GM21717 (cell line): ENCODE data around the gene RNF157.
"Not testable (repeated sequence)": the region's sequence is repeated elsewhere in the genome, so short reads cannot be mapped to it uniquely, and the experiment has no call there.

Experiments
- ATAC-seq: cut with Tn5 transposase; IDR thresholded peaks from one replicate; pipeline ENCODE4 v1.9.1; 2021; ENCODE audit warnings: mild to moderate bottlenecking, moderate library complexity; ENCODE audit not compliant: unreplicated experiment

RNF157 gene

DNA sequence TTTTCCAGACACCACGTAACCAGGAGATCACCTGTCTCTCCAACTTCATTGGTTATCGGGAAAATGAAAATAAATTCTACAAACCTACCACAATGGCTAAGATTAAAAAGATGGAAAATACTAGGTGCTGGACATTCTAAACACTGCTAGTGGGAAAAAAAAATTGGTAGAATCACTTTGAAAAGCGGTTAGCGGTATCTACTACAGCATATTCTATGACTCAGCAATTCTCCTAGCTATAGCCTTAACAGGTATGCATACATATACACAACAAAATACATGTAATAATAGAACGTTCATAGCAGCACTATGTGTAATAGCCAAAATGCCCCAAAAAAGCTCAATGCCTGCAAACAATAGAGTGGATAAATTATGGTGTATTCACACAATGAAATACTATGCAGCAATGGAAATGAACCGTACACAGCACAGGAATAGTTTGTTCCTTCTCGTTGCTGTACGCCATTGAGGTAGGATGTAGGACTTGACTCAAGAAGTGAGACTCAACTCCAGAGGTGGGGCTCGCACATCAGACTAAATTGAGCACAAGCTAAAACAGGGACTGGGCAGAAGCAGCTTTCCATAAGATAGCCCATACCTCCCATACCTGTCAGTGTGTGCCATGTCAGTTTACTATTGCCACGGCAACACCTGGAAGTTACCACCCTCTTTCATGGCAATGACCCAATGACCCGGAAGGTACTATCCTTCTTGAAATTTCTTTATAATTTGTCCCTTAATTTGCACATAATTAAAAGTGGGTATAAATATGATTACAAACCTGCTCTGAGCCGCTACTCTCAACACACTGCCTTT is 44.8 kb downstream of the RNF157 start:
- no peak for ATAC-seq

DNA sequence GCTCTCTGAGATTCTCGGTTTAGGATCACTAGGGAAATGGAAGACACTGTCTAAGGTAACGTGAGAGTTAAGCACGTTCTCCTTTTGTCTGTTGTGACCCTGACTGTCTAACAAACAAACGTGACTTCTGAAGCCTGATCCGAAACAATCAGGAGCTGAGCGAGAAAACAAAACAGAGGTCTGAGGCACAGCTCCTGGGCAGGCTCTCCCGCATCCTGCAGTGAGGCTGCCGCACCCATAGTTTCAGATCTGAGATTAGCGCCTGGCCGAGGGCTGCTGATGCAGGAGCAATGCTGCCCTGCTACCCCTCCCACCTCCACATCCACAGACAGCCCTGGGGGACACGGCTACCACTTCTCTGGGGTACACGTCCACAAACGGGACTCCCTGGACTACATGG is 46.7 kb downstream of the RNF157 start:
- ATAC-seq, result no peak

DNA sequence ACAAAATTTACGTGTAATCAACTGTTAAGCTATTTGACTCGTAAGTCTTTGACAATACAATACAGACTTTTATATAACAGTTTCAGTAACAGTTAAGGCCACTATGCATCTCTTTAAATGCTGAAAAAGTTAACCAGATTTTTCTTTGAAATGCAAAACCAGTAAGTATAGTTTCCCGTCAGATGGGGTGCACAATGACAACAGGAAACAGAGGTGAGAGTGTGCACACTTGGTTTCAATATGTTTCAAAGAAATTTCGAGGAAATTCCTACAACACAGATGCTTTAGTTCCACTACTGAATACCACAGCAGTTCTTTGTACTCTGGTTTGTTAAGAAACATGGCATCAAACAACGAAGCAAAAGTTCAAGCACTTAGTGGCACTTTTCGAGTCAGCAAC is 48.4 kb downstream of the RNF157 start:
- no peak for ATAC-seq

DNA sequence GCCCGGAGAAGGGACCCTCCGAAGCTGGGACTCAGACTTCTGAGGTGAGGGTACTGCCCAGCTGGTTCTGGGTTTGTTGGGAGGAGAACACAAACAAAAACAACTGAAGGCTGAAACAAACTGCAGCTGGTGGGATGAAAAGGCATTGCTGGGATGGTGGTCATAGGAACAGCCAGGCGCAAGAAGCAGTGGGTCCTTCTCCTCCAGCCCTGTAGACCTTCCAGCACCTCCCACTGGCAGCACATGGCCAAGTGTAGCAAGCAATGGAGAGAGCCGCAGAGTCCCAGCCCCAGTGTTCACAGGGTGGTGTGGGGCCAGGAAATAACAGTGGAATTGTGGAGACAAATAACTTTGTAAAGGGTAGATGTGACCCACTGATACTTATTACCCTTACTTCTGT is 50.6 kb downstream of the RNF157 start:
- ATAC-seq, result no peak

DNA sequence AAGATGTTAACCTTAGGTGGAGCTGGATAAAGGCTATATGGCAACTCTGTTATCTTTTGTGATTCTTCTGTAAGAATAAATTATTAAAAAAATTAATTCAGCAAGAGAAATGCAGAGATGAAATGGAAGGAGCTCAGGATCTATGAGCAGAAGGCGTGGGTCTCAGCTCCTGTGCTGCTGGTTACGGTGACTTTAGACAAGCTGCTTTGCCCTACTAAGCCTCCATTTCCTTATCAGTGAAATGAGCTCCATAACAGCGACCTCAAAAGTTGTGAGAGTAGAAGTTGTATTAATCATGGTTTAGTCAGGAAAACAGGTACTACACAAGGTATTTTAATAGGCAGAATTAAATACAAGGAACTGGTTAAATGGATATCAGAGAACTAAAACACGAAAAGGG is 51.0 kb downstream of the RNF157 start:
- no peak for ATAC-seq

DNA sequence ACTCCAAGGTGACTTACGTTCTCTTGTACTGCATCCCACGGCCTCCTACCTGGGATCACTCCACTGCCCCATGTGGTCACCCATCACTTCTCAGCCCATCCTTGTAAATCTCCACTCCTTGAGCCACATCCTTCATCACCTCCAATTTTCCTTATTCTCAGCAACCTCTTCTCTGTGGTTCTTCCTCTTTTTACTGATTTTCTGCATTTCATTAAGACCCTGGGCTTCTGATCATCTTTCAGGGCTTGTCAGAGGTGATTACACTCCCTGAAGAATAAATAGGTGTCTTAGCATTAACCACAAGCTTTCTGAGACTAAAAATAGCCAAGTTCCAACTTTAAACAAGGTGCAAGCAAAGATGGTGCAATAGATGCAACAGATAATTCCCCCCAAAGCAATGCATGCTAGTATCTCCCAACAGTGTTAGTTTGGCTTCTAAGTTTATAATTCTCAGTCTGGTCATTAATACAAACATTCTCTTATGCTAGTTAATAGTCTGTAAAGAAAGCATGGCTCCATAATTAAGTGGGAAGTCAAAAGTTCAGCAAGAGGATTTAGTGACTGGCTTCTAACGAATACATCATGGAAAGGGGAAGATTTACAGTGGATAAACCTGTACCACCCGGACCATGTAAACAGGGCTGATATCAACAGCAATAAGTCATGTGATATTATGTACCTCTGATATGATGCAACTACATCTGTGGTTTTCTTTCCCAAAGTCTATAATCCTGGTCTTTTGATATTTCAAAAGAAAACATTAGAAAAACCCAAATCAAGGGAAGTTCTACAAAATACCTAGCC is 51.9 kb downstream of the RNF157 start:
- ATAC-seq, result no peak

DNA sequence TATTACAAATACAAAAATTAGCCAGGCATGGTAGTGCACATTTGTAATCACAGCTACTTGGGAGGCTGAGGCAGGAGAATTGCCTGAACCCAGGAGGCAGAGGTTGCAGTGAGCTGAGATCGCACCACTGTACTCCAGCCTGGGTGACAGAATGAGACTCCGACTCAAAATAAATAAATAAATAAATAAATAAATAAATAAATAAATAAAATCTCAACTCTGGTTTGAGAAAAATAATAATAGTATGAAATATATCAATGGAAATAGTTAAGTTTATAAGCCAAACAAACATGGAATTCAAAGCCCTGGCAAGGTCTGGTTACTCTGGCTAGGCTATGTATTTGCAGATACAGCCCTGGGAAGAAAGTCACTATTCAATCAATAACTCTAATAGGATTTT is 53.5 kb downstream of the RNF157 start:
- not testable (repeated sequence) for ATAC-seq

DNA sequence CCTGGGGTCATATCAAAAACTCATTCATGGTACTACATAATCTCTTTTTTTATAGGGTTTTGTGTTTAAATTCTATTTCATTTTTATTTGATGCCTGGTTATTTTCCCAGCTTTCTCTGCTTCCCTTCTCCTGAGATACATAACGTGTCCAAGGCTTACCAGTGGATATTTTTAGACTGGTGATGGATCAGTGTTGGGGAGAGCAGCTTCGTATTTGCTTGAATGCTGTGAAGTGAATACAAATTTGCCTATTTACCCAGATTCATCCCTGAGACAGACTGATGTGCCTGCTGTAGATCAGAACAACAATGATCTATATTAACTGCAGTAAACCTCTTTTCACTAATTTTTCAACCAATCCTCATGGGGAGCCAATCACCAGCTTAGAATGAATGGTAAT is 56.0 kb downstream of the RNF157 start:
- no peak for ATAC-seq

DNA sequence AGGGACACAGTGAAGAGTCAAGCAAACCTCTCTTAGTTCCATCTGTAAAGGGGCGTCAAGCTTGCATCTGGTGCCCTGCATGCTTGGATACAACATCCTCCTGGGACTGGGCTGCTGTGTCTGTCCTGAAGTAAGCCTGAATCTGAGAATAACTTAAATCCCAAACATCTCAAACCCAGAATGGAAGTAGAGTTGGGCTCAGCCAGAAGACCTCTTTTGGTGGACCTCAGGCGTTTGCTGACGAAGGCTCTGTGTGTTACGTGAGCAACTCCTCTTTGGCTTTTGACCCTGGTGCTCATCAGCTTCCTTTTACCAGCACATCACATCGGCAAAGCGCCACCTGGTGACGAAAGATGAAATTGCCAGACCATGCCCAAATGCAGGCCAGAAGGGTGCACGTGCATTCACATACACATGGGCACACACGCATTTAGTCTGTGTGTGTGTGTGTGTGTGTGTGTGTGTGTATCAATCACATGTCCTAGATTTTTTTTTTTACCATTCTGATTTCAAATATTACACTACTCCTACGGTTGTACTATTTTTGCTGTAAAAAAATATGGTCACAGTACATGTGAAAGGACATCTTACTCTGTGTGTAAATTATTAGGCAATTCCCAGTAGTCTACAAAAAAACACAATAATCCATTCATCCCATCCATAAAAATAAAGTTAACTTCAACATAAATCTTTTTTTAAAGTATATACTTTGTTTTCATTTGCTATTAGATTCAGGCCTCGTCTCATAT is 58.1 kb downstream of the RNF157 start:
- no peak for ATAC-seq

DNA sequence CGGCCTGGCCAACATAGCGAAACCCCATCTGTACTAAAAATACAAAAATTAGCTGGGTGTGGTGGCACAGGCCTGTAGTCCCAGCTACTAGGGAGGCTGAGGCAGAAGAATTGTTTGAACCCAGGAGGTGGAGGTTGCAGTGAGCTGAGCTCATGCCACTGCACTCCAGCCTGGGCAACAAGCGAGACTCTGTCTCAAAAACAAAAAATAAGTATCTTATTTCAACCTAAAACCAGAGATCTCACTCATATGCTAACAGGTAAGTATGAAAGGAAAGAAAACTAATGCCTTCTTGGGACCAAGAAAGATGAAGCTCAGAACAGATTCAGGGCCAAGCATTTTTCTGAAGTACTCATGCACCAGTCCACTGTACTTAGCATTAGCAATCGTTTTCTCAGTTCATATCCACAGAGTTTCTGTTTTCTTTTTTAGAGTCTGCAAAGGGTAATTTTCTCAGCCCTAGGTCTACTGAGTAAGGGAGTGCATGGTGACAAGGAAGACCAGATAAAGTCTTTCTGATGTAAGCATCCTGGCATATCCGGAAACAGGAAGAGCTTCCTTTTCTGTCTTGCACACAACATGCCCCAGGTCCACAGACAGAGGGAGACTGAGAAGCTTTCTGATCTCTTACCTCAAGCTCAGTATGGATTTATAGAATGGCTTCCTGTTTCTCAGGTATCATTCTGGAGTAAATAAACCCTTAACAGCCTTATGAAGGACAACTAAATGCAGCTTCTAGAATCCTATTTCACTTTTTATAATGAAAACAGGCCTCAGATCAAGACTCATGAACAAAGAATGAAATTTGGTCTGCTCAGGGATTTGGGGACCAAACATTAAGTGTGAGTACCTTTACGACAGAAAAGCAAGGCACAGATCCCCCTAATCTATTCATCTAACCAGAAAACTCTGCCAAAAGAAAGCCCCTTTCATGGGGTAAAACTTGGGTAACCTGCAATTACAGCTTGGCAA is 60.5 kb downstream of the RNF157 start:
- ATAC-seq, result no peak

DNA sequence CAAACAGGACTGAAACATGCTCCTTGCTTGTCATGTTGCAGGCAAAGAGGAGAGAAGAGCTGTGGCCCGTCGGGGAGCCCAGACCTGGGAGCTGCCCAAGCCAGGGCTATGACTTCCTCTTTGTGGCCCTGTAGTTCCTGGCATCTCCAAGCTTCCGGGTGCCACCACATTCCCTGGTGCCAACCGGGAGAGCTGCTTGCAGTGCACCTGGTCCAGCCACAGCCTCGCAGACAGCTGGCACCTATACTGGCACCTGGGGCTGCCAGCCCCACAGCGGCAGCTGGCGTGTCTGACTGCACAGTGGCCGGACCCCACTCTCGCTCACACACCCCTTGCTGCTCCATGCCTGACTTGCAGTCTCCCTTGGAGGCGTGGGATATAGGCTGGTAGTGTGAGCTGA is 62.2 kb downstream of the RNF157 start:
- no peak for ATAC-seq

DNA sequence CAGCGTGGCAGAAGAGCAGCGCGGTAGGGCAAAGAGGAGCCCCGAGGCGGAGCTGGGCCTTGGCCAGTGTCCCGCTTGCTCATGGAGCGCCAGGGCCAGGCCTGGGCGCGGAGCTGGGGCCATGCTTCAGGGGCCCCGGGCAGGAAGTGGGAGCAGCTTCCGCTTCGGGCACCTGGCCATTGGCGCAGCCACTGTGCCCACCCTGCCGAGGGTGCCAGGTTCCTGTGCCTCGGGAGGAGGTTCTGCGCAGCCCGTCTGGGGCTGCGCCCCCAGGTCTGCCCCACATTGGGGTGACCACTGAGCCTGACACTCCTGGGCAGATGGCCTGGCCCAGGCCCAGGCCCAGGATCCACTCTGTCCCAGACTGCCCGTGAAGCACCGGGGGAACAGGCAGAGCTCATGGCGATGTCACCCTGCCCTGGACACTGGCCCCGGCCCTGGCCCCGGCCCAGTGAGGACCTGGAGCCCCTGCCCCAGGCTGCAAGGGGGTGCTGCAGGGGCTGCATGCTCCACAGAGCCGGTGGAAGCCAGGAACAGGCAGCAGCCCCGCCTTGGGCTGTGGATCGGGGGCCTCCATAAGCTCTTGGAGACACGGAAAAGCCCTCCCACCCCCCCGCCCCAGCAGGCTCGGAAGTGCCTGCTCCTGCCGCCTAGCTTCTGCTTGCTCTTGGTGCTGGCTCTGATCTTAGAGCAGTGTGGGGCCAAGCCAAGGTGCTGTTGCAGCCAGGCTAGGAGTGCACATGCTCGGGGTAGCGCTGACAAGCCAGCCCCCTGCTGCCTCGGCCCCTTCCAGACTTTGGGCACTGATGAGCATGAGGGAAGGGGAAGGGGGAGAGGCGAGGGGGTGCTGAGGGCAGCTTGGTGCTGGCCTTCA is 63.4 kb downstream of the RNF157 start:
- ATAC-seq, result no peak

DNA sequence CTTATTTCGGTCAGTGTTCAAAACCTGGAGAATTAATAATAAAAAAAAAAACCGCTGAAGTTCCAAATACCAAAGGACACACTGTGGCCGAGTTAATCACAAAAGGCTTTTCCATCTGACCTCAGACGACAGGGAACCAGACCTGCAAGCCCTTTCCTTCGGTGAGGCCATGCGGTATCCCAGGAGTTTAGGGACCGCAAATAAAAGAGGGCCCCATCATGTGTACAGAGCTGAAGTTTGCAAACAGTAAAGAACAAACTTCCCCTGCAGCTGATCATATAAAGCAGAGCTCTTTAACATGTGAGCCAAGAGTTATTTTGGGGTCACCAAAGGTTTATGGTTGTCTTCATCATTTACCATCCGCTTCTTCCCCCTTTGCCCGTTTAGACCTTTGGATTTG is 66.3 kb downstream of the RNF157 start:
- ATAC-seq, result no peak

DNA sequence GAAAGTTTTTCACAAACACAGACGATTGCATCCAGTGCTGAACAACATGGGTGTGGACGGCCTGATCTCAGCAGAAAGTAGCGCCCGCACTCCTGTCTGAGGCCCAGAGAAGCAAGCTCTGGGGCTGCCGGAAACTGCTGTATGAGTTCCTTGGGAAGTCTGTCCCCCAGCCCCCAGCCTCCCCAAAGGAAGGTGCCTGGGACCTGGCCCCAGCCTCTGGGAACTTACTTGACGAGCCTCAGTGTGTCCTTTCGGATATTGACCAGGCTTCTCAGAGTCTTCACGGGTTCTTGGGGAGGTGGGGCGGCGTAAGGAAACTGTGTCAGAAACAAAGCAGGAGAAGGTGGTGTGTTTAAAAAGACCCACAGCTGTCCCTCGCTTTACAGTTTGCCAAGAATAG is 66.8 kb downstream of the RNF157 start:
- no peak for ATAC-seq

DNA sequence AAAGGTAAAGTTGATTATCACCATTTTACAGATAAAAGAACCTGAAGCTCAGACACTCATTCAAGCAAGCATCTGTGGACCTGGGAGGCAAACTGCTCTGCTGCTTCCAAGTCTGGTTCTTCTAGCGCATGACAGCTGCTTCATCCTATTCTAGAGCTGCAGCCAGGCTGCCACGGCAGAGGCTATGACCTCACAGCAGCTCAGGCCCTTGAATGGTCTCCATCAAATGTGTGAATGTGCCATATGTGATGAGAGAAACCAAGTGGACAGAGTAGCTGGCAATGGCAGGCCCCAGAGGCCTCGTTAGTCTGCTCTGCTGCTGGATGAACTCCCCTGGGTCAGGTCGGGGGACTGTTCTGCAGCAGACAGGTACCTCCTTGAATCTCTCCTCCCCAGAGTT is 68.6 kb downstream of the RNF157 start:
- no peak for ATAC-seq

DNA sequence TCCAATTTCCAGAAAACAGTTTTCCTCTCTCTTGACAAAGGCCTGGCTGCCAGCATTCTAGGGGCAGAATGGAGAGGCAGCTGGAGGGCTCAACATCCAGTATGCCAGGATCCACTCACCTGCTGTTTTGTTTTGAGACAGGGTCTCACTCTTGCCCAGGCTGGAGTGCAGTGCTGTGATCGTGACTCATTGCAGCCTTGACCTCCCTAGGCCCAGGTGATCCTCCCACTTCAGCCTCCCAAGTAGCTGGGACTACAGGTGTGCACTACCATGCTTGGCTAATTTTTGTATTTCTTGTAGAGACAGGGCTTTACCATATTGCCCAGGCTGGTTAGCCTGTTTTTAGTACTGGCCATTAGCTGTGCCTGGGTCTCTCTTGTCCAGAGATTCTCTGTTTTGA is 70.2 kb downstream of the RNF157 start:
- ATAC-seq, result no peak

DNA sequence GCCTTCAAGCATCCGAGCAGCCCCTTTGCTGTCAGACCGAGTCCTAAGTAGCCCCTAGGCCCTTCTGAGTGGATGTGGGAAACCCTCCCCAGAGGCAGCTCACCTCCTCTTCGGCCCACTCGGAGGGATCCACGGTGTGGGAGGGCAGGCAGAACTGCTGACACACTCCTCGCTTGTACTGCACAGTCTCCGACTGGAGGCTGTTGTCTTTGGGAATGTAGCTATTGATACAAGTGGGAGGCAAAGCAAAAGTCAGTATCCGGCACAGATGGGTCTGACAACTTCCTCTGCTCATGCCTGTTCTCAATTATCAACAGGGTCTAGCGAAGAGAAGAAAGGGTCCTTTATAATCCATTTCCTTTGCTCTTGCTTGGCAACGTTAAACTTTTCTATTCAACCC is 73.4 kb downstream of the RNF157 start:
- no peak for ATAC-seq

DNA sequence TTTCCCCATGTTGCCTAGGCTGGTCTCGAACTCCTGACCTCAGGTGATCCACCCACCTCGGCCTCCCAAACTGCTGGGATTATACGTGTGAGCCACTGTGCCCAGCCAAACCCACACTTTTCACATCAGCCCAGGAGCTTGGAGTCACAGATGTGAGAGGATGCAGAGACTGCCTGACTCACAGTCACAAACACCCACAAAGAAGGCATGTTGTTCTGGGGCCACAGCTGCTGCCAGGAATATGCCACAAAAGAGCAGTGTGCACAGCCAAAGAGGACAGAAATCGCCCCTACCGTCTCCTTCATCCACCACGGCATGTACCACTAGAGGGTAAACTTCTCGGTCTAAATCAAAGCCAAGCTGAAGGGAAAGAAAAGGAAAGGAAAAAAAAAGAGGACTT is 74.1 kb downstream of the RNF157 start:
- no peak for ATAC-seq

DNA sequence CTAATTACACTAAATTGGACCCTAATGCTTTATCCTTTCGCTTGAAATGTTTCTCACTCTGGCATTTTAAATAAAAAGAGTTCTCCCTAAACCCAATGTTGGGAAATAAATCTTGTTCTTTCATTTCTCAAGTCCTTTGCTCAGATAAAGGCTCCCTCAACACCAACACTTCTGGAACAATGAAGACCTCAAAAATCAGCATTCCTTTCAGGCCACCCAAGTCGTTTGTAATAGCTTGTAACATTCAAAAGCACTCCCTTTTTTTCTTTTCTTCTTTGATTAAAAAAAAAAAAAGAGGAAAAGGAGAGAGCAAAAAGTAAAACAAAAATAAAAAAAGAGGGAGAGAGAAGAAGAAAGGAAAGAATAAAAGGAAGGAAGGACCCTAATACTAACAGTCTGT is 76.0 kb downstream of the RNF157 start:
- no peak for ATAC-seq

DNA sequence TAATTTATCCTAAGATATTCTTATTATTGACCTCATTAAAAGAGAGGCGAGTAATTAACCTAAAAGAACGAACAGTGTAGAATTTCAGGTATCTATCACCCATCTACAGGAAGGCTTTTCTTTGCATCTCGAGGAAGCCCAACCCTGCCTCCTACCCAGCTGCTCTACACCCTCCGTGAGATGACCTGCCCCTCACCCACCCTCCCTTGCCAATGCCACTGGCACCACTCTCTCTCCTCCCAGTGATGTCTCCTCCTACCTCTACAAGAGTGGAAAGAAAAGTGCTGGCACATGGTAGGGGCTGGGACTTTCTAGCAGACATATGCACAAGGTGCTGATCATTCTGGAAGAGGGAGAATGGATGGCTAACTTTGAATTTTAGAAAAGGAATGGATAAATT is 76.4 kb downstream of the RNF157 start:
- ATAC-seq, result no peak
